Liver (tissue), 3 donors: ENCODE measurements around the gene TNNT3.

Source experiments
- CTCF ChIP-seq: fragments of 150-350 bp; IDR thresholded peaks from 2 replicates; pipeline ENCODE4 v1.5.1; 2017; ENCODE audit warnings: improper control_type of control experiment, low read depth, low read length; ENCODE audit not compliant: missing input control
- YY1 ChIP-seq: IDR thresholded peaks from 2 replicates; pipeline ENCODE4 v1.6.1; 2016; ENCODE audit warnings: antibody characterized with exemption, mild to moderate bottlenecking
- TF ChIP-seq, protein P1 (sequence below): IDR thresholded peaks from 2 replicates; pipeline ENCODE4 v1.6.1; 2016; ENCODE audit warnings: antibody characterized with exemption
- donor health status: healthy.
- donor health status: healthy.

- TF ChIP-seq YY1 (no peak), CTCF (no peak)
- TF ChIP-seq, protein P1, sequence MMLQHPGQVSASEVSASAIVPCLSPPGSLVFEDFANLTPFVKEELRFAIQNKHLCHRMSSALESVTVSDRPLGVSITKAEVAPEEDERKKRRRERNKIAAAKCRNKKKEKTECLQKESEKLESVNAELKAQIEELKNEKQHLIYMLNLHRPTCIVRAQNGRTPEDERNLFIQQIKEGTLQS = no peak
Measured at GRCh38 chr11:1888811-1889210, 30.7 kb upstream of the TNNT3 start.
